SU-DHL-6 (cell line): ENCODE data around the gene CTSA.

Experiments
- H2AFZ ChIP-seq: fragments of 200-600 bp; sonication (generic); 2 replicates; pipeline ENCODE4 v1.6.1; 2014; ENCODE audit warnings: low read depth, mild to moderate bottlenecking, moderate library complexity, mixed read lengths, antibody characterized with exemption, low read length; ENCODE audit not compliant: severe bottlenecking
- H3F3A ChIP-seq: fragments of 200-600 bp; shearing (Covaris generic); 2 replicates; pipeline ENCODE4 v1.6.0; 2016; ENCODE audit warnings: antibody characterized with exemption, mild to moderate bottlenecking; ENCODE audit not compliant: insufficient read depth
- H3K27ac ChIP-seq: fragments of 200-600 bp; sonication (generic); 2 replicates; pipeline ENCODE4 v1.5.1; 2016; ENCODE audit warnings: low read depth, mild to moderate bottlenecking, low read length, moderate library complexity, mixed read lengths
- H3K27me3 ChIP-seq: fragments of 200-600 bp; sonication (generic), shearing (Covaris generic); 2 replicates; pipeline ENCODE4 v1.6.0; 2014; ENCODE audit warnings: mild to moderate bottlenecking, low read length
- H3K36me3 ChIP-seq: fragments of 200-600 bp; sonication (generic); 2 replicates; pipeline ENCODE4 v1.6.1; 2014; ENCODE audit warnings: mild to moderate bottlenecking, low read length, mixed read lengths
- H3K4me2 ChIP-seq: fragments of 300-600, 200-600 bp; shearing (Covaris generic), sonication (generic); 2 replicates; pipeline ENCODE4 v1.6.0; 2014; ENCODE audit warnings: low read length, low read depth, mild to moderate bottlenecking; ENCODE audit not compliant: poor library complexity, severe bottlenecking
- H3K4me3 ChIP-seq: fragments of 200-600 bp; sonication (generic); 2 replicates; pipeline ENCODE4 v1.5.1; 2014; ENCODE audit warnings: antibody characterized with exemption, low read length, mild to moderate bottlenecking, mixed read lengths; ENCODE audit not compliant: insufficient read depth, poor library complexity, severe bottlenecking
- H3K79me2 ChIP-seq: fragments of 200-600 bp; sonication (generic); 2 replicates; pipeline ENCODE4 v1.6.1; 2014; ENCODE audit warnings: mild to moderate bottlenecking, low read length, moderate library complexity; ENCODE audit not compliant: insufficient read depth
- H3K9ac ChIP-seq: fragments of 200-600 bp; sonication (generic); 2 replicates; pipeline ENCODE4 v1.7.0; 2014; ENCODE audit warnings: mild to moderate bottlenecking, low read length
- H3K9me2 ChIP-seq: fragments of 200-600 bp; sonication (generic); replicated peaks from 2 replicates; pipeline ENCODE4 v1.6.1; 2014; ENCODE audit warnings: low read length; ENCODE audit not compliant: insufficient read depth
- H3K9me3 ChIP-seq: fragments of 200-600 bp; sonication (generic); 2 replicates; pipeline ENCODE4 v1.6.1; 2014; ENCODE audit warnings: low read length, mixed read lengths; ENCODE audit not compliant: insufficient read depth
- H4K20me1 ChIP-seq: fragments of 200-600 bp; sonication (generic); 2 replicates; pipeline ENCODE4 v1.6.1; 2014; ENCODE audit warnings: low read depth, mild to moderate bottlenecking, antibody characterized with exemption, low read length, moderate library complexity, mixed read lengths
- CTCF ChIP-seq: fragments of 200-600 bp; sonication (generic); IDR thresholded peaks from one replicate; pipeline ENCODE4 v1.5.1; 2017; ENCODE audit warnings: antibody characterized with exemption, mild to moderate bottlenecking, low read length, moderate library complexity; ENCODE audit not compliant: insufficient read depth, poor library complexity, severe bottlenecking
- EZH2phosphoT487 ChIP-seq: fragments of 200-600 bp; sonication (generic), shearing (Covaris generic); conservative IDR thresholded peaks from 2 replicates; pipeline ENCODE4 v1.6.1; 2018; ENCODE audit warnings: mild to moderate bottlenecking, antibody characterized with exemption, low read length, moderate library complexity, mixed read lengths

The CTSA gene

GRCh38 chr20:45897289-45897688, 6.2 kb downstream of the CTSA start:
- no peaks in the 10 kb centered on the region for H3K9me3 ChIP-seq
- H3K79me2 ChIP-seq = no peaks in the 10 kb centered on the region
- H3K4me3 ChIP-seq = no peak overlapping the region
- H3K27ac ChIP-seq = no peak overlapping the region
- H3F3A ChIP-seq = no peaks in the 10 kb centered on the region
- H3K27me3 ChIP-seq = no peaks in the 10 kb centered on the region
- H4K20me1 ChIP-seq = no peaks in the 10 kb centered on the region
- H2AFZ ChIP-seq = no peak overlapping the region
- TF ChIP-seq CTCF (no peak), EZH2phosphoT487 (no peak)
- H3K9me2 ChIP-seq = no peaks in the 10 kb centered on the region
- no peak overlapping the region for H3K4me2 ChIP-seq
- no peaks in the 10 kb centered on the region for H3K36me3 ChIP-seq
- no peak overlapping the region for H3K9ac ChIP-seq

GRCh38 chr20:45897692-45898091, 6.6 kb downstream of the CTSA start:
- TF ChIP-seq EZH2phosphoT487 = no peak
- TF ChIP-seq CTCF = no peak
- H3K79me2 ChIP-seq = no peaks in the 10 kb centered on the region
- no peak overlapping the region for H3K27ac ChIP-seq
- no peaks in the 10 kb centered on the region for H3K27me3 ChIP-seq
- no peak overlapping the region for H3K4me3 ChIP-seq
- no peaks in the 10 kb centered on the region for H3K36me3 ChIP-seq
- no peak overlapping the region for H3K9ac ChIP-seq
- no peaks in the 10 kb centered on the region for H3F3A ChIP-seq
- no peaks in the 10 kb centered on the region for H3K9me3 ChIP-seq
- H2AFZ ChIP-seq = no peak overlapping the region
- no peaks in the 10 kb centered on the region for H3K9me2 ChIP-seq
- H4K20me1 ChIP-seq = no peaks in the 10 kb centered on the region
- H3K4me2 ChIP-seq = no peak overlapping the region

- no peak overlapping the region for H3K9ac ChIP-seq
- H3K27me3 ChIP-seq = no peaks in the 10 kb centered on the region
- H3F3A ChIP-seq = no peaks in the 10 kb centered on the region
- H2AFZ ChIP-seq = no peak overlapping the region
- H3K4me3 ChIP-seq = no peak overlapping the region
- no peaks in the 10 kb centered on the region for H3K36me3 ChIP-seq
- H3K4me2 ChIP-seq = no peak overlapping the region
- TF ChIP-seq CTCF (no peak), EZH2phosphoT487 (no peak)
- no peak overlapping the region for H3K27ac ChIP-seq
- H3K9me3 ChIP-seq = no peaks in the 10 kb centered on the region
- H3K79me2 ChIP-seq = no peaks in the 10 kb centered on the region
- H4K20me1 ChIP-seq = no peaks in the 10 kb centered on the region
- no peaks in the 10 kb centered on the region for H3K9me2 ChIP-seq
Measured at GRCh38 chr20:45898285-45898684, 7.2 kb downstream of the CTSA start.
